Fibroblast of lung (primary cell): Measurements from ENCODE around the gene CCNF. TPM values are rescaled to one million over a fixed set of nuclear protein-coding genes. Genes with fewer than 3 reads are reported as not detected.
A peak's percentile ranks its signal among the peaks of the same experiment; 100 is the strongest.

Experiments used
- DNase-seq, 2 donors: peaks; one replicate each; pipeline versions ENCODE4 v3.0.0 to v3.0.0-alpha.2; 2010; ENCODE audit warnings: low read depth in 2 of 2
- H2AFZ ChIP-seq: 2 replicates; pipeline ENCODE4 v1.5.1; 2012; ENCODE audit warnings: low read length, control low read depth, inconsistent platforms
- H3K27ac ChIP-seq: 2 replicates; pipeline ENCODE4 v1.5.1; 2011; ENCODE audit warnings: low read length, control low read depth; ENCODE audit not compliant: insufficient read depth
- H3K27me3 ChIP-seq: 2 replicates; pipeline ENCODE4 v1.5.1; 2011; ENCODE audit warnings: mild to moderate bottlenecking, low read length; ENCODE audit not compliant: control insufficient read depth, insufficient read depth
- H3K36me3 ChIP-seq: 2 replicates; pipeline ENCODE4 v1.5.1; 2011; ENCODE audit warnings: low read length; ENCODE audit not compliant: control insufficient read depth, insufficient read depth
- H3K4me1 ChIP-seq: 2 replicates; pipeline ENCODE4 v1.5.1; 2011; ENCODE audit warnings: low read length; ENCODE audit not compliant: control insufficient read depth, insufficient read depth; ENCODE audit errors: extremely low read depth
- H3K4me2 ChIP-seq: 2 replicates; pipeline ENCODE4 v1.5.1; 2011; ENCODE audit warnings: low read length, control low read depth; ENCODE audit not compliant: insufficient read depth; ENCODE audit errors: extremely low read depth
- H3K4me3 ChIP-seq, 4 experiments: fragments of 200-600 bp in 1 of 4; sonication (generic) in 1 of 4; replicated peaks in 1 of 4; 2 replicates each; pipeline ENCODE4 v1.5.1; 2011 to 2016; ENCODE audit warnings: low read length in 4 of 4, low read depth in 3 of 4, mild to moderate bottlenecking in 3 of 4, control low read depth in 2 of 4, inconsistent platforms in 1 of 4, mixed read lengths in 1 of 4; ENCODE audit not compliant: insufficient read depth in 1 of 4; ENCODE audit errors: control extremely low read depth in 1 of 4
- H3K79me2 ChIP-seq: 2 replicates; pipeline ENCODE4 v1.5.1; 2012; ENCODE audit warnings: mild to moderate bottlenecking, low read length, inconsistent platforms; ENCODE audit not compliant: control insufficient read depth, insufficient read depth
- H3K9ac ChIP-seq: 2 replicates; pipeline ENCODE4 v1.5.1; 2011; ENCODE audit warnings: mild to moderate bottlenecking, low read length, control low read depth; ENCODE audit not compliant: insufficient read depth
- H3K9me3 ChIP-seq: 2 replicates; pipeline ENCODE4 v1.5.1; 2012; ENCODE audit warnings: low read depth, low read length; ENCODE audit not compliant: control insufficient read depth, insufficient read depth
- H4K20me1 ChIP-seq: 2 replicates; pipeline ENCODE4 v1.5.1; 2011; ENCODE audit warnings: low read length; ENCODE audit not compliant: control insufficient read depth, insufficient read depth; ENCODE audit errors: extremely low read depth
- EZH2 ChIP-seq: IDR thresholded peaks from 2 replicates; pipeline ENCODE4 v1.5.1; 2012; ENCODE audit warnings: low read length, control low read depth, mild to moderate bottlenecking; ENCODE audit errors: missing control alignments
- polyA plus RNA-seq, 2 donors: library from polyadenylated mRNA; depleted of rRNA in 1 of 2; stranded (reverse) in 1 of 2; unstranded in 1 of 2; fragments of >200 nt; gene quantifications; 2 replicates each; pipeline ENCODE4 v1.2.1, GENCODE V29; 2011 to 2012; ENCODE audit warnings: missing spikeins in 1 of 2
- total RNA-seq: library from RNA; depleted of rRNA; stranded (reverse); fragments of >200 nt; gene quantifications from 2 replicates; pipeline ENCODE4 v1.2.1, GENCODE V29; 2014
- TF ChIP-seq, protein P1 (sequence below), 2 donors: IDR thresholded peaks in 1 of 2; conservative IDR thresholded peaks in 1 of 2; 1 replicate in 1 of 2; 2 replicates in 1 of 2; pipeline ENCODE4 v1.5.1; 2011 to 2012; ENCODE audit warnings: low read length in 2 of 2, control low read depth in 1 of 2, inconsistent platforms in 1 of 2, low read depth in 1 of 2, mild to moderate bottlenecking in 1 of 2

CCNF gene
- total and polyA plus RNA-seq, 2 donors (not counting 1 experiment from before 2014, with no cell fraction given): 3.8 to 7.3 TPM

DNA sequence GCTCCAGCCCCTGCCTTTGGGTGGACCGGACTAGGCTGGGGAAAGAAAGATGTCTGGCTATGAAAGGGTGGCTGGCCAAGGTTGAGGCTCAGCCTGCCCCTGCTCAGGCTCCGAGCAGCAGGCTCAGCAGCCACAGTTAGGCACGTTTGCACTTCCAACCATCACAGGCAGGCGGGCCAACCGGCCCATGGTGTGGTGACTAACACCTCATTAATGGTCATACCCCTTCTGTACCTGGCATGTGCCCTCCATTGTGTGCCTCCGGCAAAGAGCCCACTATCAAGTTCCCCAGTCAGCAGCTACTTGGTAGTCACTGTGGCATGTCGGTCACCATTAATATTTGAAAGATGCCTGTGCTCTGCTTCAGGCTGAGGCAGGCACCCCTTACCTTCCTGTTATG lies 52.4 kb downstream of the CCNF start:
- Histone ChIP-seq H3K36me3 (no peaks in the 10 kb centered on the region), H3K79me2 (peaks cover 3% of the 10 kb centered on the region), H3K4me2 (no peak overlapping the region), H3K27ac (no peak overlapping the region), H2AFZ (no peak overlapping the region), H3K9ac (no peak overlapping the region), H3K27me3 (no peaks in the 10 kb centered on the region), H3K4me3 (no peak overlapping the region), H3K4me1 (peaks cover 17% of the 10 kb centered on the region), H4K20me1 (no peaks in the 10 kb centered on the region), H3K9me3 (no peaks in the 10 kb centered on the region)
- DNase-seq: no peak
- TF ChIP-seq, protein P1, sequence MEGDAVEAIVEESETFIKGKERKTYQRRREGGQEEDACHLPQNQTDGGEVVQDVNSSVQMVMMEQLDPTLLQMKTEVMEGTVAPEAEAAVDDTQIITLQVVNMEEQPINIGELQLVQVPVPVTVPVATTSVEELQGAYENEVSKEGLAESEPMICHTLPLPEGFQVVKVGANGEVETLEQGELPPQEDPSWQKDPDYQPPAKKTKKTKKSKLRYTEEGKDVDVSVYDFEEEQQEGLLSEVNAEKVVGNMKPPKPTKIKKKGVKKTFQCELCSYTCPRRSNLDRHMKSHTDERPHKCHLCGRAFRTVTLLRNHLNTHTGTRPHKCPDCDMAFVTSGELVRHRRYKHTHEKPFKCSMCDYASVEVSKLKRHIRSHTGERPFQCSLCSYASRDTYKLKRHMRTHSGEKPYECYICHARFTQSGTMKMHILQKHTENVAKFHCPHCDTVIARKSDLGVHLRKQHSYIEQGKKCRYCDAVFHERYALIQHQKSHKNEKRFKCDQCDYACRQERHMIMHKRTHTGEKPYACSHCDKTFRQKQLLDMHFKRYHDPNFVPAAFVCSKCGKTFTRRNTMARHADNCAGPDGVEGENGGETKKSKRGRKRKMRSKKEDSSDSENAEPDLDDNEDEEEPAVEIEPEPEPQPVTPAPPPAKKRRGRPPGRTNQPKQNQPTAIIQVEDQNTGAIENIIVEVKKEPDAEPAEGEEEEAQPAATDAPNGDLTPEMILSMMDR (conservative IDR thresholded peaks at IDR 0.05 in 1 of 2, IDR thresholded peaks at IDR 0.05 in 1 of 2; ENCODE audit: low read depth in 1 of 2, low read length in 2 of 2): no peak
- TF ChIP-seq EZH2: no peak

DNA sequence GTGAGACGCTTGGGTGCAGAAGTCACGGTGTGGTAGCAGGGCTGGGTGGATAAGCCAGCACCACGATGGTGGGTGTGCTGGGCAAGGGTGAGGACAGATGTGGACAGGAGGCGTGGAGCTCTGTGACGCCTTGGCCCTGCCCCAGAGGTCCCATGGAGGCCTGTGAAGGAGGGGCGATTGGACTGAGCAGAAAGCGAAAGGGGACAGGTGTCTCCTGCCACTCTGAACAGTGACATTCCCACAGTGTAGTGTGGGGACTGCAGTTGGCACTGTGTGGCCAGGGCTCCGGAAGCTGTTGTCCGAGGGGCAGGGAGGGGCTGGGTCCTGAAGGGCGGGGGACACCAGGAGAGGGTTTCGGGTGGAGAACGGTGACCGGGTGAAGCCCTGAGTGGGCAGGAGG lies 53.0 kb downstream of the CCNF start:
- H3K36me3 ChIP-seq: no peaks in the 10 kb centered on the region
- peaks cover 17% of the 10 kb centered on the region for H3K4me1 ChIP-seq
- no peak overlapping the region for H2AFZ ChIP-seq
- TF ChIP-seq EZH2: no peak
- TF ChIP-seq, protein P1 (conservative IDR thresholded peaks at IDR 0.05 in 1 of 2, IDR thresholded peaks at IDR 0.05 in 1 of 2; ENCODE audit: low read depth in 1 of 2, low read length in 2 of 2): no peak
- H4K20me1 ChIP-seq: no peaks in the 10 kb centered on the region
- H3K27ac ChIP-seq: no peak overlapping the region
- no peaks in the 10 kb centered on the region for H3K9me3 ChIP-seq
- peak overlapping the region; percentile 37 for H3K4me2 ChIP-seq
- DNase-seq: no peak
- H3K9ac ChIP-seq: no peak overlapping the region
- H3K4me3 ChIP-seq: peak overlapping the region in 1 of 4 experiments; percentile 47
- peaks cover 3% of the 10 kb centered on the region for H3K79me2 ChIP-seq
- H3K27me3 ChIP-seq: no peaks in the 10 kb centered on the region

DNA sequence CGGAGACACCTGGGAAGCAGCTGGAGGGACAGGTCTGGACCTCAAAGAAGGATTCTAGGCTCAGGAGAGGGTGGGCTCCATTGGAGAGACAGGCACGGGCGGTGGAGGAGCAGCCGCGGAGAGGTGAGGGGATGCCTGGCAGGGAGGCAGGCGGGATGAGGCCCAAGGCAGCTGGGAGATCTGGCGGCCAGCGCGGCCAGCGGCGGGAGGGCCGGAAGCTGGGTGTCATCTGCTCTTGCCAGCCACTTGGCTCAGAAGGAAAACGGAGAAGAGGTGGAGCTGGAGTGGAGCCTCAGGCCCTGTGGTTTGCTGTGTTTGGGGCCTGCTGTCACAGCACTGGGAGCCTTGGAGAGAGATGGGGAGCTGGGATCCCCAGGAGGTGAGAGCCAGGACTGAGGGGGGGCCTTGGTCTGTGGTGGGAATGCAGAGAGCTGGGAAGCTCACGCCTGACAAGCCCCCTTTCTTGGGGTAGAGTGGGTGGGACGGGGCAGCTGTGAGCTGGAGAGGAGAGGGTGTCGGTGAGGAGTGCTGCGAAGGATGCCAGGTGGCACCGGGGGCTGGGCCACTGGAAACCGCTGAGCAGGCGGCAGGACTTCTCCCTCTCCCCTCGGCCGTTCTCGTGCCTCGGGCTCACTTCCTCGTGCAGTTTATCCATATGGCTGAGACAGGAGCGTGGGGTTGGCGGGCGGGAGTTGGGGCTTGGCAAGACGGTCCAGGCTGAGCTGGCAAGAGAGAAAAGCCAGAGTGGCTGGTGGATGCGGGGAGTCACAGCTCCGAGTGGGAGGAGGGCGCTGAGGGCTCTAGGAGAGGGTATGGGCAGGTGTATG lies 53.7 kb downstream of the CCNF start:
- Histone ChIP-seq H3K4me1 (peaks cover 17% of the 10 kb centered on the region), H2AFZ (peak overlapping the region; percentile 71), H3K9me3 (no peaks in the 10 kb centered on the region), H3K27ac (peak overlapping the region; percentile 70), H3K27me3 (no peaks in the 10 kb centered on the region), H3K9ac (peak overlapping the region; percentile 65), H3K79me2 (peaks cover 3% of the 10 kb centered on the region), H4K20me1 (no peaks in the 10 kb centered on the region), H3K4me3 (peak overlapping the region in 3 of 4 experiments; percentile 1 to 47 (median 29)), H3K36me3 (no peaks in the 10 kb centered on the region), H3K4me2 (peak overlapping the region; percentile 66)
- peak; percentile 53 to 64 for DNase-seq
- no peak for TF ChIP-seq EZH2
- TF ChIP-seq, protein P1 (conservative IDR thresholded peaks at IDR 0.05 in 1 of 2, IDR thresholded peaks at IDR 0.05 in 1 of 2; ENCODE audit: low read depth in 1 of 2, low read length in 2 of 2): no peak
